ENCODE results near the gene ELOA. TPM values are rescaled to one million over a fixed set of nuclear protein-coding genes. Genes with fewer than 3 reads are reported as not detected.

The ELOA gene
- total RNA-seq, 4 donors from 2014 or later = 9.6 to 39.3 (median 33.2) TPM

DNA sequence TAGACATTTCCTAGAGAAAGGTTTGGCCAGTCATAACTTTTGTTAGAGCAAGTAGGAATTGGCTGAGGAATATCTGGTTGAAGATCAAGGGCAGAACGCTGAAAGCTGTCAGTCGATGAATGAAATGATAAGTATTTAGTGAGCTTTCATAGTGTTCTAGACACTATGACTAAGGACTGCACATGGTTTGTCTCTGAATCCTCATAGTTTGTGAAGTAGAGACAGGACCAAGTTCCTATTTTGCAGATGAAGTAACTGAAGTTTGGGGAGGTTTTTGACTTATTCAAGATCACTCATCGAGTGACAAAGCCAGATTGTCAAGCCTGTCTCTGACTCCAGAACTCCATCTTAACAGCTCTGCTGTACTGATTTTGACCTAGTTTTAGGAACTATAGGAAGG, 4.7 kb downstream of the ELOA start:
- no peak for DNase-seq
- Histone ChIP-seq H3K27me3 (no peaks in the 10 kb centered on the region), H3K27ac (no peak overlapping the region), H3K9me3 (no peaks in the 10 kb centered on the region), H3K4me1 (peaks cover 9 to 27% (median 17%) of the 10 kb centered on the region in 4 donors), H3K4me3 (no peak overlapping the region), H3K36me3 (peaks cover 0 to 31% (median 15%) of the 10 kb centered on the region in 4 donors)
- in situ Hi-C loops (cut with MboI; ENCODE audit: low pct_ligation_motif_present in 1 of 4, low pct_unique_long_range_greater_than_20kb in 1 of 4, low sequenced_read_pairs in 3 of 4) (loop anchor here in 1 of 4 donors (10.0 kb wide), 1 partner anchor 53 kb away; the partner anchor contains the start of gene RPL11), intact Hi-C loops (cut with DNase I; ENCODE audit: low total_unique reads) (no loop called here)
- WGBS, 2 donors (ENCODE audit: low coverage in 1 of 2) = 61 to 77% methylated on average over 2 to 3 of the region's 3 CpGs
- TF ChIP-seq EP300 (IDR thresholded peaks at IDR 0.05; ENCODE audit: low read depth) = no peak
- TF ChIP-seq POLR2AphosphoS5 (IDR thresholded peaks at IDR 0.05) = no peak
- TF ChIP-seq POLR2A (IDR thresholded peaks at IDR 0.05) = no peak
- TF ChIP-seq, protein P1, sequence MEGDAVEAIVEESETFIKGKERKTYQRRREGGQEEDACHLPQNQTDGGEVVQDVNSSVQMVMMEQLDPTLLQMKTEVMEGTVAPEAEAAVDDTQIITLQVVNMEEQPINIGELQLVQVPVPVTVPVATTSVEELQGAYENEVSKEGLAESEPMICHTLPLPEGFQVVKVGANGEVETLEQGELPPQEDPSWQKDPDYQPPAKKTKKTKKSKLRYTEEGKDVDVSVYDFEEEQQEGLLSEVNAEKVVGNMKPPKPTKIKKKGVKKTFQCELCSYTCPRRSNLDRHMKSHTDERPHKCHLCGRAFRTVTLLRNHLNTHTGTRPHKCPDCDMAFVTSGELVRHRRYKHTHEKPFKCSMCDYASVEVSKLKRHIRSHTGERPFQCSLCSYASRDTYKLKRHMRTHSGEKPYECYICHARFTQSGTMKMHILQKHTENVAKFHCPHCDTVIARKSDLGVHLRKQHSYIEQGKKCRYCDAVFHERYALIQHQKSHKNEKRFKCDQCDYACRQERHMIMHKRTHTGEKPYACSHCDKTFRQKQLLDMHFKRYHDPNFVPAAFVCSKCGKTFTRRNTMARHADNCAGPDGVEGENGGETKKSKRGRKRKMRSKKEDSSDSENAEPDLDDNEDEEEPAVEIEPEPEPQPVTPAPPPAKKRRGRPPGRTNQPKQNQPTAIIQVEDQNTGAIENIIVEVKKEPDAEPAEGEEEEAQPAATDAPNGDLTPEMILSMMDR (IDR thresholded peaks at IDR 0.05) = no peak

DNA sequence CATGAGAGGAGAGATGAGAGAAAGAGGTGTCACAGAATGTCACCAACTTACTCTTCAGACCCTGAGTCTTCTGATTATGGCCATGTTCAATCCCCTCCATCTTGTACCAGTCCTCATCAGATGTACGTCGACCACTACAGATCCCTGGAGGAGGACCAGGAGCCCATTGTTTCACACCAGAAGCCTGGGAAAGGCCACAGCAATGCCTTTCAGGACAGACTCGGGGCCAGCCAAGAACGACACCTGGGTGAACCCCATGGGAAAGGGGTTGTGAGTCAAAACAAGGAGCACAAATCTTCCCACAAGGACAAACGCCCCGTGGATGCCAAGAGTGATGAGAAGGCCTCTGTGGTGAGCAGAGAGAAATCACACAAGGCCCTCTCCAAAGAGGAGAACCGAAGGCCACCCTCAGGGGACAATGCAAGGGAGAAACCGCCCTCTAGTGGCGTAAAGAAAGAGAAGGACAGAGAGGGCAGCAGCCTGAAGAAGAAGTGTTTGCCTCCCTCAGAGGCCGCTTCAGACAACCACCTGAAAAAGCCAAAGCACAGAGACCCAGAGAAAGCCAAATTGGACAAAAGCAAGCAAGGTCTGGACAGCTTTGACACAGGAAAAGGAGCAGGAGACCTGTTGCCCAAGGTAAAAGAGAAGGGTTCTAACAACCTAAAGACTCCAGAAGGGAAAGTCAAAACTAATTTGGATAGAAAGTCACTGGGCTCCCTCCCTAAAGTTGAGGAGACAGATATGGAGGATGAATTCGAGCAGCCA, 8.0 kb downstream of the ELOA start:
- Histone ChIP-seq H3K4me1 (peaks cover 0 to 10% (median 0%) of the 10 kb centered on the region in 4 donors), H3K27me3 (no peaks in the 10 kb centered on the region), H3K36me3 (peaks cover 2 to 62% (median 32%) of the 10 kb centered on the region in 4 donors), H3K9me3 (no peaks in the 10 kb centered on the region), H3K27ac (no peak overlapping the region), H3K4me3 (no peak overlapping the region)
- WGBS, 2 donors (ENCODE audit: low coverage in 1 of 2) = 59 to 63% methylated on average over 7 to 11 of the region's 11 CpGs
- intact Hi-C loops (cut with DNase I; ENCODE audit: low total_unique reads) = no loop called here
- in situ Hi-C loops (cut with MboI; ENCODE audit: low pct_ligation_motif_present in 1 of 4, low pct_unique_long_range_greater_than_20kb in 1 of 4, low sequenced_read_pairs in 3 of 4) = no loop called here
- DNase-seq = peak; percentile 27
- no peak for TF ChIP-seq POLR2A (IDR thresholded peaks at IDR 0.05)
- TF ChIP-seq POLR2AphosphoS5 (IDR thresholded peaks at IDR 0.05) = no peak
- TF ChIP-seq EP300 (IDR thresholded peaks at IDR 0.05; ENCODE audit: low read depth) = no peak
- TF ChIP-seq, protein P1 (IDR thresholded peaks at IDR 0.05) = peak; percentile 40 to 62 (median 51)

DNA sequence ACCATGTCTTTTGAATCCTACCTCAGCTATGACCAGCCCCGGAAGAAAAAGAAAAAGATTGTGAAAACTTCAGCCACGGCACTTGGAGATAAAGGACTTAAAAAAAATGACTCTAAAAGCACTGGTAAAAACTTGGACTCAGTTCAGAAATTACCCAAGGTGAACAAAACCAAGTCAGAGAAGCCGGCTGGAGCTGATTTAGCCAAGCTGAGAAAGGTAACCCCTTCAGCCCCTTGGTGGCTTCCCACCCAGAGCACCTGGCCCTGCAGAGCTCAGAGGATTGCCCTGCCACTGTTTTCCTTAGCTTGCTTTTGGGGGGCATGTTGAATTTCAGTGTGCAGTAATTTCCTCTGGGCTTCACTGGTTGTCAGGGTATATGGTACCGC, 8.5 kb downstream of the ELOA start:
- in situ Hi-C loops (cut with MboI; ENCODE audit: low pct_ligation_motif_present in 1 of 4, low pct_unique_long_range_greater_than_20kb in 1 of 4, low sequenced_read_pairs in 3 of 4) (no loop called here), intact Hi-C loops (cut with DNase I; ENCODE audit: low total_unique reads) (no loop called here)
- no peak for DNase-seq
- H3K27ac ChIP-seq = no peak overlapping the region
- 86 to 91% methylated on average over 3 to 4 of the region's 4 CpGs for WGBS, 2 donors (ENCODE audit: low coverage in 1 of 2)
- TF ChIP-seq EP300 (IDR thresholded peaks at IDR 0.05; ENCODE audit: low read depth) (no peak), POLR2A (IDR thresholded peaks at IDR 0.05) (no peak), POLR2AphosphoS5 (IDR thresholded peaks at IDR 0.05) (no peak)
- peaks cover 0 to 9% (median 0%) of the 10 kb centered on the region in 4 donors for H3K4me1 ChIP-seq
- H3K27me3 ChIP-seq = no peaks in the 10 kb centered on the region
- no peaks in the 10 kb centered on the region for H3K9me3 ChIP-seq
- H3K36me3 ChIP-seq = peaks cover 2 to 68% (median 34%) of the 10 kb centered on the region in 4 donors
- H3K4me3 ChIP-seq = no peak overlapping the region

DNA sequence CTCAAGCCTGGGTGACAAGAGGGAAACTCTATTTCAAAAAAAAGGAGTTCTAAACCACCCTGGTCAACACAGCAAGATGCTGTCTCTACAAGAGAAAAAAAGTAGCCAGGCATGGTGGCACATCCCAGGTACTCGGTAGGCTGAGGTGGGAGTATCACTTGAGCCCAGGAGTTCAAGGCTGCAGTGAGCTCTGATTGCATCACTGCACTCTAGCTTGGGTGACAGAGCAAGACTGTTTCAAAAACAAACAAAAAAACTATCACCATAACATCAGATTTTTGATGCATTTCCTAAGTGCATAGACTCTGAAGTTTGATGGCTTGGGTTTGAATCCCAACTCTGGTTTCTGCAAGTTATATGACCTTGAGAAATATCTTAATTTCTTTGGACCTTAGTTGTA, 9.6 kb downstream of the ELOA start:
- 100% methylated on average over 1 of the region's 1 CpG; no CpG with 5 or more reads in 1 of the 2 donors for WGBS, 2 donors (ENCODE audit: low coverage in 1 of 2)
- in situ Hi-C loops (cut with MboI; ENCODE audit: low pct_ligation_motif_present in 1 of 4, low pct_unique_long_range_greater_than_20kb in 1 of 4, low sequenced_read_pairs in 3 of 4) = no loop called here

More for the DNA sequence above, 9.6 kb downstream of the ELOA start:
- Histone ChIP-seq H3K36me3 (peaks cover 2 to 79% (median 40%) of the 10 kb centered on the region in 4 donors), H3K9me3 (no peaks in the 10 kb centered on the region), H3K4me1 (no peaks in the 10 kb centered on the region), H3K27me3 (no peaks in the 10 kb centered on the region), H3K27ac (no peak overlapping the region), H3K4me3 (no peak overlapping the region)
- no peak for DNase-seq
- TF ChIP-seq EP300 (IDR thresholded peaks at IDR 0.05; ENCODE audit: low read depth) (no peak), POLR2A (IDR thresholded peaks at IDR 0.05) (no peak), POLR2AphosphoS5 (IDR thresholded peaks at IDR 0.05) (no peak)
- TF ChIP-seq, protein P1 (IDR thresholded peaks at IDR 0.05) = no peak
- intact Hi-C loops (cut with DNase I; ENCODE audit: low total_unique reads) = no loop called here

All from transverse colon (tissue), 4 donors.